Heart left ventricle (tissue), 16 donors: ENCODE measurements around the gene CARD10. TPM values are rescaled to one million over a fixed set of nuclear protein-coding genes. Genes with fewer than 3 reads are reported as not detected.

Experiments
- ATAC-seq, 4 donors: fragments of 200-7000 bp; cut with Tn5 transposase; one replicate each; pipeline ENCODE4 v1.9.1; 2020 to 2022; ENCODE audit warnings: moderate library complexity in 4 of 4, mild to moderate bottlenecking in 3 of 4, moderate number of reproducible peaks in 1 of 4
- DNase-seq, 5 donors: peaks; one replicate each; pipeline ENCODE4 v3.0.0-alpha.2; 2020
- H3K27ac ChIP-seq, 12 donors: fragments of 200-600 bp; sonication (generic) in 4 of 12; one replicate each; pipeline versions ENCODE4 v1.5.0 to v1.8.0; 2016 to 2022; ENCODE audit warnings: mild to moderate bottlenecking in 2 of 12
- H3K27me3 ChIP-seq, 9 donors: fragments of 200-600 bp; sonication (generic) in 2 of 9; one replicate each; pipeline versions ENCODE4 v1.5.1 to v1.8.0; 2016 to 2022; ENCODE audit warnings: mild to moderate bottlenecking in 3 of 9
- H3K36me3 ChIP-seq, 9 donors: fragments of 200-600 bp; sonication (generic) in 2 of 9; one replicate each; pipeline versions ENCODE4 v1.5.0 to v1.8.0; 2018 to 2022; ENCODE audit warnings: mild to moderate bottlenecking in 2 of 9
- H3K4me1 ChIP-seq, 12 donors: fragments of 200-600 bp; sonication (generic) in 4 of 12; one replicate each; pipeline versions ENCODE4 v1.5.0 to v1.8.0; 2016 to 2022; ENCODE audit warnings: mild to moderate bottlenecking in 3 of 12
- H3K4me3 ChIP-seq, 12 donors: fragments of 200-600 bp; sonication (generic) in 4 of 12; one replicate each; pipeline versions ENCODE4 v1.5.0 to v1.8.0; 2017 to 2022; ENCODE audit warnings: mild to moderate bottlenecking in 9 of 12, moderate library complexity in 4 of 12
- H3K9me3 ChIP-seq, 12 donors: fragments of 200-600 bp; sonication (generic) in 4 of 12; one replicate each; pipeline versions ENCODE4 v1.5.0 to v1.8.0; 2016 to 2022; ENCODE audit warnings: mild to moderate bottlenecking in 1 of 12
- POLR2A ChIP-seq, 2 donors: fragments of 450-650 bp; IDR thresholded peaks; one replicate each; pipeline ENCODE4 v1.6.1; 2017; ENCODE audit warnings: antibody characterized with exemption in 2 of 2, mild to moderate bottlenecking in 2 of 2, moderate library complexity in 2 of 2
- WGBS, 4 donors: extraction: QIAGEN DNeasy Blood & Tissue Kit in 2 of 4; methylation state at CpG; one replicate each; pipeline versions ENCODE4 v1.1.5 to v1.1.7; 2013 to 2018; 5-methylcytosine and 5-hydroxymethylcytosine counted together
- intact Hi-C, 10 donors: fragments of 100-400 bp; cut with DNase I; formaldehyde crosslinking; loops; one replicate each; pipeline versions ENCODE4 v1.11.1 to v1.14.2; 2022
- polyA plus RNA-seq, 2 donors: library from polyadenylated mRNA; stranded (reverse); fragments of 200-250 nt; gene quantifications; one replicate each; pipeline ENCODE4 v1.2.3, GENCODE V29; 2013
- total RNA-seq, 9 donors: library from RNA; depleted of rRNA in 2 of 9; stranded (reverse); fragments of >200 nt in 2 of 9; fragmentation: NEBNext Ultra II Directional in 3 of 9; extraction: Animal tissue kit (Norgen Biotek cat#: 25700) in 3 of 9; gene quantifications; one replicate each; pipeline versions ENCODE4 v1.1.0 to v1.2.4, GENCODE V29; 2016 to 2023
- TF ChIP-seq, protein P1 (sequence below), 12 donors: fragments of 200-600 bp; sonication (generic) in 4 of 12; IDR thresholded peaks; one replicate each; pipeline versions ENCODE4 v1.5.0 to v1.8.0; 2018 to 2022; ENCODE audit warnings: antibody characterized with exemption in 12 of 12, mild to moderate bottlenecking in 5 of 12
- donor health status: ischemic (EF 13 %, LVEDD 7.1; RV severe dilation, severe dysfunction).
- donor health status: healthy with polysubstance abuse.
- donor health status: DM: no; HTN: yes; CAD: no.
- donor health status: DM: no; HTN: no; CAD: no.
- donor health status: ischemic (EF 25% LVEDD 6.9; RV normal size, moderate dysfunction).
- donor health status: ischemic (EF 25% LVEDD 5.7; RV mildly dilated, moderate dysfunction).
- donor health status: healthy.
- donor health status: DM: yes; HTN: yes; CAD: no.
- donor health status: ischemic (EF 35%, LVEDD 5.7; RV mildly dilated, moderate dysfunction).
- donor health status: nonischemic (EF 11% LVEDD 7.7; RV severe dilation, severe dysfunction).
- donor health status: DM: yes; HTN: yes; CAD: no.
- donor health status: PGD.
- donor health status: ischemic (EF 29% LVEDD 5.4; RV normal size, mild dysfunction).
- donor health status: nonischemic (EF 23%, LVEDD 6.1; RV moderate dilation, normal function).

CARD10 gene
- total and polyA plus RNA-seq, 11 donors, result 5.2 to 13.9 (median 8.1) TPM

DNA sequence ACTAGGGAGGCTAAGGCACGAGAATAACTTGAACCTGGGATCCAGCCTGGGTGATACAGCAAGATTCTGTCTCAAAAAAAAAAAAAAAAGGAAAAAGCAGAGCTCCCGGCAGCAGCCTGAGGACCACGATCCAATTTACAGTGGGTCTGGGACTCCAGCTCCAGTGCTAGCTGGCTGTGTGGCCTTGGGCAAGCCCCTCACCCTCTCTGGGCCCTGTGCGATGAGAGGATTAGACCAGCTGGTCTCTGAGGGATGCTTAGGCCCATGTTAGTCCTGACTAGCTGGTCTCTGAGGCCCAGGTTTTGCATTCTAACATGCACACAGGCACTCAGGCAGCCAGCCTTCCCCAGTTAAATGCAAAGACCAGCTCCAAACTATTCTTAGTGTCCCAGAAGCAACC, 13.7 kb downstream of the CARD10 start:
- no peaks in the 10 kb centered on the region for H3K9me3 ChIP-seq
- no peak for DNase-seq
- H3K4me3 ChIP-seq, result no peak overlapping the region
- 91 to 96% (median 92%) methylated on average over 4 of the region's 4 CpGs for WGBS, 4 donors
- peaks cover 0 to 90% (median 61%) of the 10 kb centered on the region in 12 donors for H3K4me1 ChIP-seq
- peaks cover 0 to 50% (median 18%) of the 10 kb centered on the region in 9 donors for H3K36me3 ChIP-seq
- no peak for ATAC-seq
- no peak for TF ChIP-seq POLR2A (IDR thresholded peaks at IDR 0.05)
- TF ChIP-seq, protein P1, sequence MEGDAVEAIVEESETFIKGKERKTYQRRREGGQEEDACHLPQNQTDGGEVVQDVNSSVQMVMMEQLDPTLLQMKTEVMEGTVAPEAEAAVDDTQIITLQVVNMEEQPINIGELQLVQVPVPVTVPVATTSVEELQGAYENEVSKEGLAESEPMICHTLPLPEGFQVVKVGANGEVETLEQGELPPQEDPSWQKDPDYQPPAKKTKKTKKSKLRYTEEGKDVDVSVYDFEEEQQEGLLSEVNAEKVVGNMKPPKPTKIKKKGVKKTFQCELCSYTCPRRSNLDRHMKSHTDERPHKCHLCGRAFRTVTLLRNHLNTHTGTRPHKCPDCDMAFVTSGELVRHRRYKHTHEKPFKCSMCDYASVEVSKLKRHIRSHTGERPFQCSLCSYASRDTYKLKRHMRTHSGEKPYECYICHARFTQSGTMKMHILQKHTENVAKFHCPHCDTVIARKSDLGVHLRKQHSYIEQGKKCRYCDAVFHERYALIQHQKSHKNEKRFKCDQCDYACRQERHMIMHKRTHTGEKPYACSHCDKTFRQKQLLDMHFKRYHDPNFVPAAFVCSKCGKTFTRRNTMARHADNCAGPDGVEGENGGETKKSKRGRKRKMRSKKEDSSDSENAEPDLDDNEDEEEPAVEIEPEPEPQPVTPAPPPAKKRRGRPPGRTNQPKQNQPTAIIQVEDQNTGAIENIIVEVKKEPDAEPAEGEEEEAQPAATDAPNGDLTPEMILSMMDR (IDR thresholded peaks at IDR 0.05), result no peak
- intact Hi-C loops, result no loop called here
- peak overlapping the region in 8 of 12 donors; percentile 5 to 88 (median 46) for H3K27ac ChIP-seq
- H3K27me3 ChIP-seq, result no peaks in the 10 kb centered on the region

- 95 to 97% (median 96%) methylated on average over 4 of the region's 4 CpGs for WGBS, 4 donors
These were observed 14.3 kb downstream of the CARD10 start for GRCh38 chr22:37504964-37505363.

GRCh38 chr22:37503850-37504249, 15.4 kb downstream of the CARD10 start:
- peak in 2 of 5 donors; percentile 56 to 64 for DNase-seq
- peaks cover 0 to 58% (median 18%) of the 10 kb centered on the region in 9 donors for H3K36me3 ChIP-seq
- no peaks in the 10 kb centered on the region for H3K9me3 ChIP-seq
- H3K4me1 ChIP-seq, result peaks cover 0 to 94% (median 59%) of the 10 kb centered on the region in 12 donors
- H3K4me3 ChIP-seq, result no peak overlapping the region
- H3K27me3 ChIP-seq, result peaks cover 0 to 5% (median 0%) of the 10 kb centered on the region in 9 donors
- TF ChIP-seq POLR2A (IDR thresholded peaks at IDR 0.05), result no peak
- TF ChIP-seq, protein P1 (IDR thresholded peaks at IDR 0.05), result no peak
- intact Hi-C loops, result no loop called here
- peak in 2 of 4 donors; percentile 7 to 40 for ATAC-seq
- peak overlapping the region; percentile 31 to 93 (median 78) for H3K27ac ChIP-seq
- 53 to 100% (median 57%) methylated on average over 1 to 11 of the region's 11 CpGs for WGBS, 4 donors

More at GRCh38 chr22:37504964-37505363, 14.3 kb downstream of the CARD10 start:
- intact Hi-C loops, result no loop called here
- H3K27me3 ChIP-seq, result peaks cover 0 to 1% (median 0%) of the 10 kb centered on the region in 9 donors
- H3K36me3 ChIP-seq, result peaks cover 0 to 52% (median 18%) of the 10 kb centered on the region in 9 donors
- no peak overlapping the region for H3K4me3 ChIP-seq
- H3K4me1 ChIP-seq, result peaks cover 0 to 90% (median 60%) of the 10 kb centered on the region in 12 donors
- no peaks in the 10 kb centered on the region for H3K9me3 ChIP-seq
- peak overlapping the region in 10 of 12 donors; percentile 40 to 93 (median 82) for H3K27ac ChIP-seq
- ATAC-seq, result no peak
- TF ChIP-seq, protein P1 (IDR thresholded peaks at IDR 0.05), result no peak
- TF ChIP-seq POLR2A (IDR thresholded peaks at IDR 0.05), result no peak
- no peak for DNase-seq

DNA sequence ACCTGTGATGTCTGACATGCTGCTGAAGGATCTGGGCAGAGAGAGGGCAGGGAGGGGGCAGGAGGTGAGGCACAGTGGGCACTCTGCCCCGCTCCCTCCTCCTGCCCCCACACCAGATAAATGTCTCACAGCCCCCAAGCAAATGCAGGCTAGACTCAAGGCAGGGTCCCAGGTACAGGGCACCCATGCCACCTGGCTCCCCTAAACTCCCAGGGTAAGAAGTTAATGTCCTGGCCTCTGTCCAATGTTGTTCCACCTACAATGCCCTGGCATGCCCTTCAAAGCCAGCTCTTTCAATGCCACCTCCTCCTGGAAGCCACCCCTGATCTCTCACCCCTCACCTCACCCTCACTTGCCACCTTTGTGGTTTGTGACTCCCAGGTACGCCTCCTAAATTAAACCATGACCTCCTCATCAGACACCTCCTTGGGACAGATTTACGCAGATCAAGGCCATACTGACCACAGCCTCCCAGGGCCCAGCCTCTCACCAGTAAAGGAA, 16.0 kb downstream of the CARD10 start:
- 90 to 99% (median 97%) methylated on average over 2 to 3 of the region's 3 CpGs for WGBS, 4 donors
- Histone ChIP-seq H3K36me3 (peaks cover 0 to 58% (median 18%) of the 10 kb centered on the region in 9 donors), H3K27ac (peak overlapping the region; percentile 40 to 93 (median 78)), H3K27me3 (peaks cover 0 to 5% (median 0%) of the 10 kb centered on the region in 9 donors), H3K9me3 (no peaks in the 10 kb centered on the region), H3K4me1 (peaks cover 0 to 93% (median 56%) of the 10 kb centered on the region in 12 donors), H3K4me3 (no peak overlapping the region)
- DNase-seq, result no peak
- TF ChIP-seq, protein P1 (IDR thresholded peaks at IDR 0.05), result no peak
- TF ChIP-seq POLR2A (IDR thresholded peaks at IDR 0.05), result no peak
- no peak for ATAC-seq
- intact Hi-C loops, result no loop called here
